ENCODE results near the gene PLCB1.
"Not testable (repeated sequence)": the region's sequence is repeated elsewhere in the genome, so short reads cannot be mapped to it uniquely, and the experiment has no call there.

PLCB1 gene

DNA sequence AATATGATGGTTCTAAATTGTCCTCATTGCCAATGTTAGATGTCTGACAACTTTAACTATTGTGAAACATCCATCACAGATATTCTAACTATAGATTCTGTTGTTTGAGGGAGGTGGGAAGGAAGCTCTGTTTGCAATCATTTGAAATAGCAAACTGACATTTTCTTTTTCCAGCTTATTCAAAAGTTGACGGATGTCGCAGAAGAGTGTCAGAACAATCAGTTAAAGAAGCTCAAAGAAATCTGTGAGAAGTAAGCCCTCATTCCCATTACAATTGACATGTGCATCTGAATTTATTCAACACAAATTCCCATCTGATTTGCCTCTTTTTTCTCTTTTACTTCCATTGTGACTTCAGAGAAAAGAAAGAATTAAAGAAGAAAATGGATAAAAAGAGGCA lies 656.2 kb downstream of the PLCB1 start:
- DNase-seq (ENCODE audit: low read depth) = no peak

DNA sequence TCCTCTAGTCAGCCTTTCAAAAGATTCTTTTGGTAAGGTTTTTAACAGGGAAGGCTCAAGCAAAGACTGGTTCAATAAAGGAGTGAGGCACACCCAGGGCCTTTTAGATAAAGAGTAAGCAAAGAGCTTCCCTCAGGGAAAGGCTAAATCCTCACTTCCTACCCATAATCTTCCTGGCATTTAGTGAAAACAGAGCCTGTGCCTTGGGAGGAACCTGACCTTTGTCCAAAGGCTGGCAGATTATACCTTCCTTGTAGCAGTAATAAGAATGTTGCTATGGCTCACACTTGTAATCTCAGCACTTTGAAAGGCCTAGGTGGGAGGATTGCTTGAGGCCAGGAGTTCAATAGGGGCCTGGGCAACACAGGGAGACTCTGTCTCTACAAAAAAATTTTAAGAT lies 656.8 kb downstream of the PLCB1 start:
- no peak for DNase-seq (ENCODE audit: low read depth)

- no peak for DNase-seq (ENCODE audit: low read depth)
These were observed 658.5 kb downstream of the PLCB1 start for GRCh38 chr20:8790442-8791074.

- no peak for DNase-seq (ENCODE audit: low read depth)
These were observed 663.3 kb downstream of the PLCB1 start for GRCh38 chr20:8795404-8795803.

DNA sequence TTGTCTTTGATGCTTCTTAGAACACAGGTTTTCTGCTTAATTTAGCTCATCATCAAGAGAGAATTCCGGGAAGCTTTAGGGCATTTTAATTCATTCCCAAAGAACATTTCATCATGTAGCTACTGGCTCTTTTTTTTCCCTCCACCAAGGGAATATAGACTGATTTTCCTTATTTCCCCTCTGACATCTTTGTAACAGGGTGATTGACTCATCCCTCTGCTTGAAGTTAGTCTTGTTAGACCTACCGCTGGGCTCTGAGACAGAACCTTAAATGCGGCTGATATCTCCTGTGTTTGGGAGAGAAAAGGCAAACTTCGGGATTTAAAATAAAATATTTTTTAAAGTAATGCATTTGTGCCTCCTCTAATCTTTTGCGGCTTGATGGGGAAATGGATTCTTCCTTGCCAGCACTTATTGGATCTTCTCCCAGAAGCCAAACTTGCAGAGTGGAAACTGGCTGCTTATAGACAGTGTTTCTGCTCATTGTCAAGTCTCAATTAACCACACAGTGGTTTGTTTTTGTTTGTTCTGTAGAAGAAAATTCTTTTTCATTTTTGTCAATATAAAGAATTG lies 664.1 kb downstream of the PLCB1 start:
- DNase-seq (ENCODE audit: low read depth) = no peak

DNA sequence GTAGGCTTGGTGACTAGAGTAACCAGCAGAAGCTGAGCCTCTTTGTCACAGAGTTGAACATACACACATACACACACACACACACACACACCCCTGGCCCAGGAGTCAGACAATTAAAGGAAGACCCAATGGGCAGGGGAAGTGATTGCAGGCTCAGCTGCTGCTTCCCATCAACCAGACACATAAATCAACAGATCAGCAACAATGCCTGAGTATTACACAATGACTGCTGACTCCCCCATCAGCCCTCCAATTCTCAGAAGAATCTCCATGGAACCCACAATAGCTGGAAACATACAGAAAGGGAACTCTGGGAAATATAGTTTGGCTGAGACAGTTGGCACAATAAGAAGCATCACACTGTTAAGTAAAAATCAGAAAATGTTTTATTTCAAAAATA lies 666.4 kb downstream of the PLCB1 start:
- DNase-seq (ENCODE audit: low read depth) = no peak

DNA sequence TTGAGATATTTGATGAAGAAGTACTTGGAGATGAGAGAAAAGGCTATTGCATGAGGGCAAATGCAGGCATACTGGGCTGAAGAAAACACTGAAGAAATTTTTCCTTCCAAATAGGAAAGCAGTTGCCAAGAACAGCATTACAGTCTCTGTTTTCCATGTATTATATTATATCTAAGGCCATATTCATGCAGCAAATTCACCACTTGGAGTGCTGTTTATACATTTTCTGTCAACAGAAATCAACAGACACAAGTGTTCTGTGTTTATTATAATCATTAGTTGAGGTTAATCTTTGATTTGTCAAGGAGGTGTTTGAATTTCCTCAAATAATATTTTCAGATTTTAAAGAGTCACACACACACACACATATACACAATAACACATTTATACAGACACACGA lies 668.0 kb downstream of the PLCB1 start:
- no peak for DNase-seq (ENCODE audit: low read depth)

- no peak for DNase-seq (ENCODE audit: low read depth)
These were observed 669.6 kb downstream of the PLCB1 start for GRCh38 chr20:8801686-8802085.

- no peak for DNase-seq (ENCODE audit: low read depth)
These were observed 671.0 kb downstream of the PLCB1 start for GRCh38 chr20:8803065-8803464.

- no peak for DNase-seq (ENCODE audit: low read depth)
These were observed 671.9 kb downstream of the PLCB1 start for GRCh38 chr20:8803941-8804340.

GRCh38 chr20:8805737-8806442 lies 673.8 kb downstream of the PLCB1 start:
- no peak for DNase-seq (ENCODE audit: low read depth)

- no peak for DNase-seq (ENCODE audit: low read depth)
These were observed 675.6 kb downstream of the PLCB1 start for GRCh38 chr20:8807480-8808201.

GRCh38 chr20:8808202-8808535 lies 676.1 kb downstream of the PLCB1 start:
- no peak for DNase-seq (ENCODE audit: low read depth)

- no peak for DNase-seq (ENCODE audit: low read depth)
These were observed 677.3 kb downstream of the PLCB1 start for GRCh38 chr20:8809107-8809953.

DNA sequence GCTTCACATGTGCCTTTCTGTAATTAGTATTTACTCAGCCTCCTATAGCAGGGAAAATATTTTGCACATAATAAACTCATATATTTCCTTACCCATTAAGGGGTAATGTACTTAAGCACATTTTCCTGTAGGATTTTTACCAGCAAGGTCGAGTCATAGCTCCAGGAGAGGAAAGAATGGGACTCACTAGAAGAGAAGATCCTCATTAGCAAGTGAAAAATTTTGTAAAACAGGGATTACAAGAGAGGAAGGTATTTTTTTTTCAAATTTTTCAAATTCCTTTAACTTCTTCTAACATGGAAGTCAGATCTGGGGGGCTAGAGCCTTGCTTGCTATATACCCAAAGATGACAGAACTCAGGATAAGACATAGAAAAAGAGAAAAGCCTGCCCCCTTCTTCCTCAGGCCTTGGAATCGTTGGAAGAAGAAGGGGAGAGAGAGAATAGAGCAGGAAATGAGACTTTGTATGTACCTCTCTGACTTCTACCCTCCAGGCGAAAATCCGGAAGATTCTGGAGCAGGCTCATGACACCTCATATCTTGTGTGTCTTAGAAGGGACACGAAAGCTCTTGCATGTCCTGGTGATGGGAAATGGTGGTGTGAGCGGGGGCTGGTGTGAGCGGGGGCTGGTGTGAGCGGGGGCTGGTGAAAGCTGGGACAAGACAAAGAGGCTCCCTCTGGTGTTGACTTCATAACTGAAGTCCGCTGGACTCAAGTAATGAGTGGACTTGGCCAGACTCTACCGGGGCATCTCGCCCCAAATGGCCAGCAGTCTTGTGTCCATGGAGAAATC lies 679.9 kb downstream of the PLCB1 start:
- no peak for DNase-seq (ENCODE audit: low read depth)

DNA sequence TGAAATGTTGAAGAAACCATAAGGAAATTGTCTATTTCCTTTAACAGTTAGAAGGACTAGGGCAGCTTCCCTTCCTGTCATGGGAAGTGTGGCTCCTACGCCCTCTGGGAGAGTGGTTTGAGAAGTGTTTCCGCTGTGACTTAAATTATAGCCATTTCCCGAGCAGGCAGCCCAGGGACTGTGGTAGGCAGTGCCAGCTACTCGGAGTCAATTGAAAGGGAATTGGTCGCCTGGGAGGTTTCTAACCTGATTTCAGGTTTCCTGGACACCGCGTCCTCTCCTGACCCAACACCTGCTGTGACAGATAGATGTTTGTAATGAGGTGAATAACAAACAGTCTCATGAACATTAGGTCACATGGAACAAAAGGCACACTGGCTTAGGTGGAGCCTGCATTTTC lies 680.8 kb downstream of the PLCB1 start:
- DNase-seq (ENCODE audit: low read depth) = no peak

GRCh38 chr20:8815208-8815607 lies 683.1 kb downstream of the PLCB1 start:
- no peak for DNase-seq (ENCODE audit: low read depth)

- DNase-seq (ENCODE audit: low read depth) = no peak
These were observed 697.2 kb downstream of the PLCB1 start for GRCh38 chr20:8829256-8829655.

DNA sequence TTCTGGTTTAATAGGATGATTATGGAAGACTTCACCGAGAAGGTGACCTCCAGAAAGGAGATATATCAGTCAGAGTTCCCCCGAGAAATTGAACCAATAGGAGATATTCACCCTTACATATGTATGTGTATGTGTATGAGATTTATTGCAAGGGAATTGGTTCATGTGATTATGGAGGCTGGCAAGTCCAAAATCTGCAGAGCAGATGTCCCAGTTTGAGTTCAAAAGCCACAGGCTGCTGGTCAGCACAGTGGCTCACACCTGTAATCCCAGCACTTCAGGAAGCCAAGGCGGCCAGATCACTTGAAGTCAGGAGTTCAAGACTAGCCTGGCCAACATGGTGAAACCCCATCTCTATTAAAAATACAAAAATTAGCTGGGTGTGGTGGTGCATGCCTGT lies 702.2 kb downstream of the PLCB1 start:
- DNase-seq (ENCODE audit: low read depth) = not testable (repeated sequence)

DNA sequence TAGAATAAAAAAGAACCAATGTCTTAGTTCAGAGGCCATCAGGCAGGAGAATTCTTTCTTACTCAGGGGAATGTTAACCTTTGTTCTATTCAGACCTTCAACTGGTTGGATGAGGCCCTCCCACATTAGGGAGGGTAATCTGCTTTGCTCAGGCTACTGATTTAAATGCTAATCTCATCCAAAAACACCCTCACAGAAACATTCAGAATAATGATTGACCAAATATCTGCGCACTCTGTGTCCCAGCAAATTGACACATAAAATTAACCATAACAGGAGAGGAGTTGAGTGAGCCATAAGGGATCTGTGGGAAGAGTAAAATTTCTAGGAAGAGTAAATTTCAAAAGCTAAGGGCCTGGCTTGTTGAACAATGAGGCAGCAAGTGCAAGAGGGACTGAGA lies 702.8 kb downstream of the PLCB1 start:
- DNase-seq (ENCODE audit: low read depth) = no peak

- no peak for DNase-seq (ENCODE audit: low read depth)
These were observed 705.3 kb downstream of the PLCB1 start for GRCh38 chr20:8837396-8837795.

Data from activated T-cell treated with anti-CD3 and anti-CD28 coated beads for 48 hours (primary cell).